Vagina (tissue), 2 donors: ENCODE measurements around the gene SMARCD1. TPM values are rescaled to one million over a fixed set of nuclear protein-coding genes. Genes with fewer than 3 reads are reported as not detected.

Experiments
- DNase-seq, 2 donors: peaks; one replicate each; pipeline ENCODE4 v3.0.0-alpha.2; 2017; ENCODE audit errors: extremely low spot score in 2 of 2
- H3K27ac ChIP-seq: fragments of 200-600 bp; sonication (generic); one replicate; pipeline ENCODE4 v1.5.1; 2019
- H3K27me3 ChIP-seq: fragments of 200-600 bp; sonication (generic); one replicate; pipeline ENCODE4 v1.5.1; 2019
- H3K36me3 ChIP-seq, 2 donors: fragments of 200-600 bp; sonication (generic); one replicate each; pipeline ENCODE4 v1.5.1; 2017 to 2019
- H3K4me1 ChIP-seq: fragments of 200-600 bp; sonication (generic); one replicate; pipeline ENCODE4 v1.5.1; 2019
- H3K4me3 ChIP-seq, 2 donors: fragments of 200-600 bp; sonication (generic); 1 replicate in 1 of 2; 2 replicates in 1 of 2; pipeline ENCODE4 v1.5.1; 2016 to 2019
- H3K9me3 ChIP-seq: fragments of 200-600 bp; sonication (generic); one replicate; pipeline ENCODE4 v1.5.1; 2019
- CTCF ChIP-seq, 3 experiments: fragments of 450-650 bp in 2 of 3; fragments of 200-600 bp in 1 of 3; sonication (generic) in 1 of 3; IDR thresholded peaks; one replicate each; pipeline ENCODE4 v1.5.1; 2017 to 2019; ENCODE audit warnings: antibody characterized with exemption in 3 of 3, mild to moderate bottlenecking in 2 of 3, moderate library complexity in 2 of 3
- POLR2A ChIP-seq, 2 donors: fragments of 450-650 bp; IDR thresholded peaks; one replicate each; pipeline ENCODE4 v1.6.1; 2017; ENCODE audit warnings: antibody characterized with exemption in 2 of 2, mild to moderate bottlenecking in 2 of 2, moderate library complexity in 2 of 2
- POLR2AphosphoS5 ChIP-seq, 2 donors: sonication (generic); formaldehyde crosslinking; IDR thresholded peaks; one replicate each; pipeline ENCODE4 v1.9.0; 2017; ENCODE audit warnings: antibody characterized with exemption in 2 of 2, mild to moderate bottlenecking in 2 of 2, low read depth in 1 of 2; ENCODE audit not compliant: insufficient read depth in 1 of 2
- intact Hi-C: fragments of 100-400 bp; cut with DNase I; formaldehyde crosslinking; loops from one replicate; pipeline ENCODE4 v1.15.1; 2023
- total RNA-seq: library from RNA; depleted of rRNA; stranded (reverse); fragments of >200 nt; gene quantifications from one replicate; pipeline ENCODE4 v1.2.3, GENCODE V29; 2016

SMARCD1 gene
- total RNA-seq, 1 donor from 2014 or later, result 42.2 TPM

GRCh38 chr12:50047693-50048250 is 37.4 kb upstream of the SMARCD1 start:
- Histone ChIP-seq H3K9me3 (no peaks in the 10 kb centered on the region), H3K27ac (no peak overlapping the region), H3K27me3 (no peaks in the 10 kb centered on the region), H3K36me3 (no peaks in the 10 kb centered on the region), H3K4me3 (no peak overlapping the region), H3K4me1 (peaks cover 14% of the 10 kb centered on the region)
- no peak for DNase-seq
- TF ChIP-seq CTCF (IDR thresholded peaks at IDR 0.05) (no peak), POLR2A (IDR thresholded peaks at IDR 0.05) (no peak), POLR2AphosphoS5 (IDR thresholded peaks at IDR 0.05; ENCODE audit: insufficient read depth in 1 of 2, low read depth in 1 of 2) (no peak)
- intact Hi-C loops, result no loop called here

- Histone ChIP-seq H3K36me3 (no peaks in the 10 kb centered on the region), H3K4me1 (peaks cover 14% of the 10 kb centered on the region), H3K27me3 (no peaks in the 10 kb centered on the region), H3K27ac (no peak overlapping the region), H3K9me3 (no peaks in the 10 kb centered on the region), H3K4me3 (no peak overlapping the region)
- no peak for TF ChIP-seq POLR2A (IDR thresholded peaks at IDR 0.05)
- no peak for TF ChIP-seq POLR2AphosphoS5 (IDR thresholded peaks at IDR 0.05; ENCODE audit: insufficient read depth in 1 of 2, low read depth in 1 of 2)
- TF ChIP-seq CTCF (IDR thresholded peaks at IDR 0.05), result no peak
- intact Hi-C loops, result loop anchor here (10.0 kb wide), 1 partner anchor 75 kb away; the partner anchor contains the start of gene AQP6
- DNase-seq, result no peak
Observed at GRCh38 chr12:50049254-50050118, 35.7 kb upstream of the SMARCD1 start.

- no peak for DNase-seq
- peaks cover 14% of the 10 kb centered on the region for H3K4me1 ChIP-seq
- peak overlapping the region; percentile 69 for H3K27ac ChIP-seq
- intact Hi-C loops, result loop anchor here (10.0 kb wide), 1 partner anchor 75 kb away; the partner anchor contains the start of gene AQP6
- no peak for TF ChIP-seq POLR2AphosphoS5 (IDR thresholded peaks at IDR 0.05; ENCODE audit: insufficient read depth in 1 of 2, low read depth in 1 of 2)
- no peak for TF ChIP-seq CTCF (IDR thresholded peaks at IDR 0.05)
- no peak for TF ChIP-seq POLR2A (IDR thresholded peaks at IDR 0.05)
- no peaks in the 10 kb centered on the region for H3K27me3 ChIP-seq
- no peaks in the 10 kb centered on the region for H3K9me3 ChIP-seq
- no peaks in the 10 kb centered on the region for H3K36me3 ChIP-seq
- peak overlapping the region in 1 of 2 donors; percentile 30 for H3K4me3 ChIP-seq
Observed at GRCh38 chr12:50050119-50050385, 35.1 kb upstream of the SMARCD1 start.

- Histone ChIP-seq H3K36me3 (no peaks in the 10 kb centered on the region), H3K4me3 (peak overlapping the region; percentile 30 to 39), H3K9me3 (no peaks in the 10 kb centered on the region), H3K27me3 (no peaks in the 10 kb centered on the region), H3K27ac (peak overlapping the region; percentile 69), H3K4me1 (peaks cover 14% of the 10 kb centered on the region)
- DNase-seq, result no peak
- intact Hi-C loops, result loop anchor here (10.0 kb wide), 1 partner anchor 76 kb away; the partner anchor contains the start of gene AQP6
- TF ChIP-seq CTCF (IDR thresholded peaks at IDR 0.05) (no peak), POLR2AphosphoS5 (IDR thresholded peaks at IDR 0.05; ENCODE audit: insufficient read depth in 1 of 2, low read depth in 1 of 2) (peak in 1 of 2 donors; percentile 39), POLR2A (IDR thresholded peaks at IDR 0.05) (no peak)
Observed at GRCh38 chr12:50050410-50051098, 34.6 kb upstream of the SMARCD1 start.
